HepG2 (cell line): Measurements from ENCODE around the gene KCNT1. TPM values are rescaled to one million over a fixed set of nuclear protein-coding genes. Genes with fewer than 3 reads are reported as not detected.

Experiments
- ATAC-seq: fragments of 200-7000 bp; cut with Tn5 transposase; 3 replicates; pipeline ENCODE4 v1.9.1; 2020; ENCODE audit warnings: mild to moderate bottlenecking, moderate library complexity
- BruUV-seq: library from RNA; stranded (reverse); fragments of 400-500 nt; replicated peaks from 2 replicates; lab custom pipeline; 2021; lab: Mats Ljungman, UMichigan
- CTCF ChIA-PET: fragments of 300-600 bp; formaldehyde crosslinking; extraction: SDS; loops from one replicate; lab custom pipeline; 2021; ENCODE audit warnings: low total read pairs, inconsistent platforms, low intra/inter-chr PET ratio; lab: Yijun Ruan, JAX
- POLR2A ChIA-PET: fragments of 350-600 bp; sonication (Branson Sonifier 250); formaldehyde crosslinking; loops from one replicate; lab custom pipeline; 2020; ENCODE audit warnings: antibody characterized with exemption, inconsistent platforms; lab: Yijun Ruan, JAX
- DNase-seq: peaks from one replicate; pipeline ENCODE4 v3.0.0-alpha.2; 2015; ENCODE audit warnings: low spot score
- FAIRE-seq: peaks from 3 replicates; lab custom pipeline; 2011; peaks lifted over from hg19 to GRCh38; lab: Jason Lieb, UNC
- H2AFZ ChIP-seq: one replicate; pipeline ENCODE4 v1.6.1; 2011; ENCODE audit warnings: low read length, inconsistent platforms
- H3K27ac ChIP-seq: fragments of 300-600 bp; 3 replicates; pipeline ENCODE4 v1.8.0; 2011; ENCODE audit warnings: mixed run types, mild to moderate bottlenecking, mixed read lengths, low read length, inconsistent platforms; ENCODE audit not compliant: insufficient read depth; ENCODE audit errors: extremely low read length
- H3K27me3 ChIP-seq, 2 experiments: fragments of 200-600 bp in 1 of 2; 2 replicates in 1 of 2; 3 replicates in 1 of 2; pipeline versions ENCODE4 v1.6.0 to v1.8.0; 2011; ENCODE audit warnings: low read length in 2 of 2, mild to moderate bottlenecking in 2 of 2, moderate library complexity in 2 of 2, inconsistent platforms in 1 of 2; ENCODE audit not compliant: insufficient read depth in 2 of 2, control insufficient read depth in 1 of 2
- H3K36me3 ChIP-seq, 2 experiments: fragments of 200-600 bp in 1 of 2; replicated peaks in 1 of 2; 2 replicates in 1 of 2; 3 replicates in 1 of 2; pipeline versions ENCODE4 v1.5.1 to v1.8.0; 2011; ENCODE audit warnings: low read length in 2 of 2, inconsistent platforms in 1 of 2; ENCODE audit not compliant: insufficient read depth in 2 of 2, control insufficient read depth in 1 of 2
- H3K4me1 ChIP-seq: 2 replicates; pipeline ENCODE4 v1.5.1; 2012; ENCODE audit warnings: low read length, inconsistent platforms; ENCODE audit not compliant: insufficient read depth
- H3K4me2 ChIP-seq: 2 replicates; pipeline ENCODE4 v1.6.0; 2011; ENCODE audit warnings: low read depth, low read length, inconsistent platforms
- H3K4me3 ChIP-seq, 3 experiments: fragments of 200-600 bp in 1 of 3; sonication (generic), shearing (Covaris generic) in 1 of 3; replicated peaks in 1 of 3; 2 replicates each; pipeline ENCODE4 v1.5.1; 2011 to 2016; ENCODE audit warnings: low read length in 3 of 3, inconsistent platforms in 2 of 3, low read depth in 2 of 3, mild to moderate bottlenecking in 2 of 3, control low read depth in 1 of 3, mixed read lengths in 1 of 3; ENCODE audit not compliant: insufficient read depth in 1 of 3
- H3K79me2 ChIP-seq: one replicate; pipeline ENCODE4 v1.6.1; 2011; ENCODE audit warnings: low read length, inconsistent platforms; ENCODE audit not compliant: insufficient read depth
- H3K9ac ChIP-seq: 2 replicates; pipeline ENCODE4 v1.6.0; 2011; ENCODE audit warnings: mild to moderate bottlenecking, low read depth, low read length, inconsistent platforms; ENCODE audit not compliant: insufficient read depth
- H3K9me3 ChIP-seq: 2 replicates; pipeline ENCODE4 v1.5.1; 2012; ENCODE audit warnings: mild to moderate bottlenecking, low read length
- H4K20me1 ChIP-seq: 2 replicates; pipeline ENCODE4 v1.6.0; 2011; ENCODE audit warnings: inconsistent platforms, mild to moderate bottlenecking, low read length, moderate library complexity; ENCODE audit not compliant: insufficient read depth
- CEBPG ChIP-seq: IDR thresholded peaks from 2 replicates; pipeline ENCODE4 v1.6.1; 2016
- FOXK1 ChIP-seq: sonication (generic); formaldehyde crosslinking; IDR thresholded peaks from 2 replicates; pipeline ENCODE4 v1.4.0; 2020; ENCODE audit warnings: low read depth, missing genetic modification reagents, borderline replicate concordance
- JUN ChIP-seq: sonication (generic); formaldehyde crosslinking; IDR thresholded peaks from 2 replicates; pipeline ENCODE4 v1.4.0; 2020; ENCODE audit warnings: mild to moderate bottlenecking, missing genetic modification reagents
- KDM5B ChIP-seq: sonication (generic); formaldehyde crosslinking; IDR thresholded peaks from 2 replicates; pipeline ENCODE4 v1.4.0; 2020; ENCODE audit warnings: missing genetic modification reagents, mild to moderate bottlenecking, borderline replicate concordance
- RERE ChIP-seq: IDR thresholded peaks from 2 replicates; pipeline ENCODE4 v1.6.1; 2016; ENCODE audit warnings: low read depth, missing genetic modification reagents, missing compliant biosample characterization
- RNF219 ChIP-seq: sonication (generic); formaldehyde crosslinking; IDR thresholded peaks from 2 replicates; pipeline ENCODE4 v1.5.0; 2020; ENCODE audit warnings: mild to moderate bottlenecking, missing genetic modification reagents
- SIX4 ChIP-seq: sonication (generic); formaldehyde crosslinking; IDR thresholded peaks from 2 replicates; pipeline ENCODE4 v1.4.0; 2020; ENCODE audit warnings: missing genetic modification reagents
- TFAP4 ChIP-seq: sonication (generic); IDR thresholded peaks from 2 replicates; pipeline ENCODE4 v1.6.1; 2016; ENCODE audit warnings: low read depth, borderline replicate concordance
- ZBTB39 ChIP-seq: sonication (generic); formaldehyde crosslinking; IDR thresholded peaks from 2 replicates; pipeline ENCODE4 v1.5.0; 2020; ENCODE audit warnings: missing genetic modification reagents
- ZC3H4 ChIP-seq: sonication (generic); formaldehyde crosslinking; IDR thresholded peaks from 2 replicates; pipeline ENCODE4 v1.4.0; 2020; ENCODE audit warnings: missing genetic modification reagents, borderline replicate concordance
- ZFP36L2 ChIP-seq: sonication (generic); formaldehyde crosslinking; IDR thresholded peaks from 2 replicates; pipeline ENCODE4 v1.4.0; 2020; ENCODE audit warnings: missing genetic modification reagents
- ZFP62 ChIP-seq: sonication (generic); formaldehyde crosslinking; IDR thresholded peaks from 2 replicates; pipeline ENCODE4 v1.4.0; 2020; ENCODE audit warnings: missing genetic modification reagents
- ZFX ChIP-seq: sonication (generic); formaldehyde crosslinking; IDR thresholded peaks from 2 replicates; pipeline ENCODE4 v1.4.0; 2020; ENCODE audit warnings: mild to moderate bottlenecking, low read depth, missing genetic modification reagents, moderate library complexity
- ZMYM4 ChIP-seq: sonication (generic); formaldehyde crosslinking; IDR thresholded peaks from 2 replicates; pipeline ENCODE4 v1.8.1; 2023; ENCODE audit warnings: mild to moderate bottlenecking, missing genetic modification reagents
- ZNF224 ChIP-seq: sonication (generic); formaldehyde crosslinking; IDR thresholded peaks from 2 replicates; pipeline ENCODE4 v1.5.0; 2020; ENCODE audit warnings: mild to moderate bottlenecking, missing genetic modification reagents
- ZNF335 ChIP-seq: sonication (generic); formaldehyde crosslinking; IDR thresholded peaks from 2 replicates; pipeline ENCODE4 v1.4.0; 2020; ENCODE audit warnings: missing genetic modification reagents
- WGBS: methylation state at CpG from one replicate; pipeline ENCODE4 v1.1.6; 2017; ENCODE audit warnings: low lambda C conversion rate; 5-methylcytosine and 5-hydroxymethylcytosine counted together
- in situ Hi-C: cut with HindIII; loops from 2 replicates; pipeline ENCODE4 v1.10.0; 2017; ENCODE audit warnings: low pct_unique_long_range_greater_than_20kb; ENCODE audit not compliant: extremely low pct_ligation_motif_present
- intact Hi-C: fragments of 100-400 bp; cut with micrococcal nuclease; formaldehyde crosslinking; loops from one replicate; pipeline ENCODE4 v1.10.0; 2022; ENCODE audit not compliant: unreplicated experiment
- polyA plus RNA-seq, 8 experiments: library from polyadenylated mRNA; depleted of rRNA in 3 of 8; stranded (reverse) in 7 of 8; unstranded in 1 of 8; fragments of >200 nt; fragmentation: Illumina TruSeq in 4 of 8; extraction: Trizol in 4 of 8; gene quantifications; 2 replicates each; pipeline versions ENCODE4 v1.2.1 to v1.2.3, GENCODE V29; 2011 to 2016; ENCODE audit warnings: low read depth in 4 of 8, missing spikeins in 1 of 8, mixed read lengths in 1 of 8; ENCODE audit not compliant: insufficient read depth in 1 of 8
- total RNA-seq, 5 experiments: library from RNA; depleted of rRNA; stranded (reverse); fragments of >200 nt; fragmentation: Illumina TruSeq; extraction: Trizol; gene quantifications; 2 replicates each; pipeline ENCODE4 v1.2.3, GENCODE V29; 2016; ENCODE audit warnings: low read depth in 1 of 5

The KCNT1 gene
- total and polyA plus RNA-seq, 2 of the 13 experiments (the other 11 are each of a cell fraction or from before 2014, with no cell fraction given) = not detected

GRCh38 chr9:135790356-135790755 lies 88.4 kb downstream of the KCNT1 start:
- POLR2A ChIA-PET = no interaction called here
- H3K27ac ChIP-seq = no peak overlapping the region
- H4K20me1 ChIP-seq = 0 out of 2 replicates have a peak, but pooled peaks cover 3% of the 10 kb centered on the region
- no peak overlapping the region for H2AFZ ChIP-seq
- no peaks in the 10 kb centered on the region for H3K36me3 ChIP-seq
- FAIRE-seq (no peak), DNase-seq (no peak), ATAC-seq (no peak)
- no peaks in the 10 kb centered on the region for H3K79me2 ChIP-seq
- no peak overlapping the region for H3K4me2 ChIP-seq
- H3K9ac ChIP-seq = no peak overlapping the region
- CTCF ChIA-PET = no interaction called here
- H3K9me3 ChIP-seq = no peaks in the 10 kb centered on the region
- H3K4me1 ChIP-seq = no peaks in the 10 kb centered on the region
- intact Hi-C loops = no loop called here
- no peak overlapping the region for H3K4me3 ChIP-seq
- in situ Hi-C loops = no loop called here
- BruUV-seq = no TSS peak
- peaks cover 22 to 90% of the 10 kb centered on the region in 2 experiments; a peak in 4 of 5 replicates for H3K27me3 ChIP-seq
- WGBS = no CpG with 5 or more reads among the region's 10 CpGs
- no peak for TF ChIP-seq ZBTB39 (CRISPR knock-in tag)
- TF ChIP-seq ZFP36L2 (CRISPR knock-in tag) = no peak
- no peak for TF ChIP-seq JUN (CRISPR knock-in tag)
- TF ChIP-seq ZNF335 (CRISPR knock-in tag) = no peak
- TF ChIP-seq FOXK1 (CRISPR knock-in tag) = no peak
- no peak for TF ChIP-seq TFAP4
- TF ChIP-seq RERE = no peak
- no peak for TF ChIP-seq KDM5B
- no peak for TF ChIP-seq ZMYM4
- TF ChIP-seq SIX4 = no peak
- TF ChIP-seq ZFP62 = no peak
- no peak for TF ChIP-seq RNF219 (CRISPR knock-in tag)
- no peak for TF ChIP-seq CEBPG (CRISPR knock-in tag)
- no peak for TF ChIP-seq ZC3H4 (CRISPR knock-in tag)
- TF ChIP-seq ZFX (CRISPR knock-in tag) = no peak
- TF ChIP-seq ZNF224 = no peak
